Measurements from ENCODE around the gene DOCK7.
"Not testable (repeated sequence)": the region's sequence is repeated elsewhere in the genome, so short reads cannot be mapped to it uniquely, and the experiment has no call there.

Gene DOCK7

DNA sequence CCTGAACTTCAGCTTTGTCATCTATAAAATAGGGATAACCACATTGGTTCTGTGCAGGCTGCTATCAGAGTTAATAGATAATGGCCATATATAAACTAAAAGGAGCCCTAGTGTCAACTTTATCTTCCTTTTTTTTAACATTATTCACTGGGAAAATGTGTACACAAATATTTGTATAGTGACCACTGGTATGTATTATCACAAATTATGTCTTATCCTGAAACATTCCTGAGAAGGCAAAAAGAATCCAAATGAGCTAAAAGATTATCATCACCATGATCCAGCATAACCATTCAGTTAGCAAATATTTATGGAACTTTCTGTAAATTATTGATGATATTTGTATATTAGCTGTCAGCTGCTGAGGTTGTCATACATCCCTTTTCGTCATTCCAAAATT lies 74.3 kb downstream of the DOCK7 start:
- DNase-seq (ENCODE audit: low read depth in 3 of 3), result no peak

DNA sequence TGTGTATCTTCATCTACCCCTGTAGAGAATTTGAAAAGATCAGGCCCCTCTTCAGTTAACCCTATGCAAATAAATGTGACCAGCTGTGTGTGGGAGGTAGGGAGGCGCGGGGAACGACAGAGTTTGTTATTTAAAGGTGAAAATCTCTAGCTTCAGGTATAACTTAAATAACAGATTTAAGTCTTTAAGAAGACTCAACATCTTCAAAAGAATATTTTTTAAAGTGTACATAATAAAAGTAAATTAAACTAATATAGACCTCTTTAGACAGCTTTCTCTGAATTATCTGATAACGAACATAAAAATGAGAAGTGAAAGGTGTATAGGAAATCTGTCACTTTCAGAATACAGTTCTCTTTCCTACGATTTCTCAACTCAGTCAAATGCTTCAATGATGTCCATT lies 74.9 kb downstream of the DOCK7 start:
- DNase-seq (ENCODE audit: low read depth in 3 of 3), result no peak

GRCh38 chr1:62612770-62613169 lies 75.4 kb downstream of the DOCK7 start:
- no peak for DNase-seq (ENCODE audit: low read depth in 3 of 3)

DNA sequence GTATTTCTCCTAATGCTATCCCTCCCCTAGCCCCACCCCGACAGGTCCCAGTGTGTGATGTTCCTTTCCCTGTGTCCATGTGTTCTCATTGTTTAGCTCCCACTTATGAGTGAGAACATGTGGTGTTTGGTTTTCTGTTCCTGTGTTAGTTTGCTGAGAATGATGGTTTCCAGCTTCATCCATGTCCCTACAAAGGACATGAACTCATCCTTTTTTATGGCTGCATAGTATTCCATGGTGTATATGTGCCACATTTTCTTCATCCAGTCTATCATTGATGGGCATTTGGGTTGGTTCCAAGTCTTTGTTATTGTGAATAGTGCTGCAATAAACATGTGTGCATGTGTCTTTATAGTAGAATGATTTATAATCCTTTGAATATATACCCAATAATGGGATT lies 77.6 kb downstream of the DOCK7 start:
- not testable (repeated sequence) for DNase-seq (ENCODE audit: low read depth in 3 of 3)

GRCh38 chr1:62608905-62609304 lies 79.3 kb downstream of the DOCK7 start:
- no peak for DNase-seq (ENCODE audit: low read depth in 3 of 3)

- DNase-seq (ENCODE audit: low read depth in 3 of 3), result no peak
Observed at GRCh38 chr1:62601457-62601856, 86.7 kb downstream of the DOCK7 start.

DNA sequence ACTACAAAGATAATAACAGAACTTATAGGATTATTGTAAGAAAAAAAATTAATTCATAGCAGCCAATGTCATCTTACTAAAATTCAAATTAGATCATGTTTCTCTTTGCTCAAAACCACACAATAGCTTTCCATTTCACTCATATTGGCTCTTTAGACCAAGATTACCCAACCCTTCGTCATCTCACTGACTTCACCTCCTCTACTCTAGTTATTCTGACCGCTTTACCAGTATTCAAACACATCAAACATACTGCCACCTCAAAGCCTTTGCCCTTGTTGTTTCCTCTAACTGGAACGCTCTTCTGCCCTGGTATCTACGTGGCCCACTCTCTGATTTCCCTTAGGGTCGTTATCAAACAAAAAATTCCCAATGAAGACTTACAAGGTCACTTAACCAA lies 89.1 kb downstream of the DOCK7 start:
- no peak for DNase-seq (ENCODE audit: low read depth in 3 of 3)

GRCh38 chr1:62597281-62597680 lies 90.9 kb downstream of the DOCK7 start, which contains the start of gene ANGPTL3:
Gene ANGPTL3 (plus strand): TSS chr1:62597520. CDS start chr1:62597567, 47 bp downstream.
- DNase-seq (ENCODE audit: low read depth in 3 of 3), result no peak

GRCh38 chr1:62595647-62596046 lies 92.5 kb downstream of the DOCK7 start:
- no peak for DNase-seq (ENCODE audit: low read depth in 3 of 3)

DNA sequence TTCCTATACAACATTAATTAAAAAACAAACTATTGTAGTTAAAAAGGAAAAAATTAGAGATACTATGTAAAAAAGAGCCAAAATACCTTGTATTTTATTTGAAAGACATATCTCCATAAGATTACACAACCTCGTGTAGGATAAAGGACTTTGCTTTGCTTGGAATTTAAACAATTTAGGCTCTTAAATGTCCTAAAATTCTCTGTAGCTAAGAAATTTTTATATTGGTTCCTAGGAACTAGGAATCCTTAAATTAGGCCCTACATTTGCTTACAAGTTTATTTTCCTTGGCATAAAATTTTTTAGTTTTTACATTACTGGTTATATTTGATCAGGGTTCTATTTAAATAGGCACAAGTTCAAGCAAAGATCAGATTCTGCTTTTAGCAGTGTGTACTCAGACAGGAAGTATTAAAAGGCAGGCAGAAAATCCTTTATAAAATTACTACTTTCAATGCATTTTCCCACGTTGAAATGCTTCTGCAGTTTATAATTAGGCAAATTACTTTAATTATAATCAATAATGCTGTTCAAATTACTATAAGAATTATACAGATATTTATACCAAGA lies 94.3 kb downstream of the DOCK7 start:
- no peak for DNase-seq (ENCODE audit: low read depth in 3 of 3)

DNA sequence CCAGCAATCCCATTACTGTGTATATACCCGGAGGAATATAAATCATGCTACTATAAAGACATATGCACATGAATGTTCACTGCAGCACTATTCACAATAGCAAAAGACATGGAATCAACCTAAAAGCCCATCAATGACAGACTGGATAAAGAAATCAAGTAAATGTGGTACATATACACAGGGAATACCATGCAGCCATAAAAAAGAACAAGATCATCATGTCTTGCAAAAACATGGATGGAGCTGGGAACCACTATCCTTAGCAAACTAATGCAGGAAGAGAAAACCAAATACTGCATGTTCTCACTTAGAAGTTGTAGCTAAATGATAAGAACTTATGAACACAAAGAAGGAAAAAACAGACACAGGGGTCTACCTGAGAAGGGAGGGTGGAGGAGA lies 97.2 kb downstream of the DOCK7 start:
- DNase-seq (ENCODE audit: low read depth in 3 of 3), result no peak

GRCh38 chr1:62590255-62590969 lies 97.8 kb downstream of the DOCK7 start:
- DNase-seq (ENCODE audit: low read depth in 3 of 3), result no peak

- no peak for DNase-seq (ENCODE audit: low read depth in 3 of 3)
Observed at GRCh38 chr1:62589321-62589720, 98.9 kb downstream of the DOCK7 start.

DNA sequence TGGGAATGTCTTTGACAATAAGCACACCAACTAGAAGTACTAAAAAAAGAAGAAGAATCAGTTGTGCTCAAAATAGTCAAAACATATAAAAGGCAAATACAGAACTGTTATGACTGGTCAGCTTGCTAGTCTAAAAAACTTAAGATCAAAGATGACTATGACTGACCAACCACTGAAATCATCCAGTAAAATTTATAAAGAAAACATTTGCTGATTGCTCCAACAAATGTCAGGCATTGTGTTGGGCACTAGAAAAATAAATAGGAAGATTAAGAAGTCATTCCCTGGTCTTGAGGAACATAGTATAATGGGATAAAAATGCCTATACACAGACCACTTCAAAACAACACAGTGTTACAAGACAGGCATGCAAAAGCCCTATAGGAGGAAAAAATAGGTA lies 100.2 kb downstream of the DOCK7 start:
- no peak for DNase-seq (ENCODE audit: low read depth in 3 of 3)

DNA sequence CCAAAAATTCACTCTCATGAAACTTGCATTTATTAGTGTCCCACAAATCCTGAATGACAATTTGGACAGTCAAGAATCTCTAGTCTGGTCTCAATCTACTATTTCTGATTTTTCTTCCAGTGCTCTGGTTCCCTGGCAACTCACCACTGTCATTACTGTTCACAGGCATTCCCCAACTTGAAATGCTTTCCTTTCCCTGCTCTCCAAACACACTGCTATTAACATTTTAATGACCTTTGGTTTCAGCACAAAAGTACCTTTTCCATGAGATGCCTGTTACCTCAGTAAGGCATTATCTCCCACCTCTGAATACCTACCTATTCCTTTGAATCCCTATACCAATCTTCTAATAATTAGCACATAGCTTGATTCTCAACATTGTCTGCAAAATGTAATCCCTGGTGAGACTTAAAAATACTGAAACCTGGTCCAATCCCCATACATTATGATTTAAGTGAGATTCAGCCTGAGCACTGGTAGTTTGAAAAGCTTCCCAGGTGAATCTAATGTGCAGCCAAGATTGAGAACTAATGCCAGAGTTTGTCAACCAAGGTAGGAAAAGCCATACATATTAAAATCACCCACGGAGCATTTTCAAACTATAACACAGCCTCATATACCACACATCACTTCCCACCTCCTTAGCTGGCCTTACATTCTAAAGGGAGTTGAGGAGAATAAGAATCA lies 102.6 kb downstream of the DOCK7 start:
- no peak for DNase-seq (ENCODE audit: low read depth in 3 of 3)

GRCh38 chr1:62573675-62574074 lies 114.5 kb downstream of the DOCK7 start:
- DNase-seq (ENCODE audit: low read depth in 3 of 3), result no peak

- no peak for DNase-seq (ENCODE audit: low read depth in 3 of 3)
Observed at GRCh38 chr1:62572476-62572875, 115.7 kb downstream of the DOCK7 start.

GRCh38 chr1:62571517-62571916 lies 116.7 kb downstream of the DOCK7 start:
- not testable (repeated sequence) for DNase-seq (ENCODE audit: low read depth in 3 of 3)

- not testable (repeated sequence) for DNase-seq (ENCODE audit: low read depth in 3 of 3)
Observed at GRCh38 chr1:62567926-62568325, 120.3 kb downstream of the DOCK7 start.

DNA sequence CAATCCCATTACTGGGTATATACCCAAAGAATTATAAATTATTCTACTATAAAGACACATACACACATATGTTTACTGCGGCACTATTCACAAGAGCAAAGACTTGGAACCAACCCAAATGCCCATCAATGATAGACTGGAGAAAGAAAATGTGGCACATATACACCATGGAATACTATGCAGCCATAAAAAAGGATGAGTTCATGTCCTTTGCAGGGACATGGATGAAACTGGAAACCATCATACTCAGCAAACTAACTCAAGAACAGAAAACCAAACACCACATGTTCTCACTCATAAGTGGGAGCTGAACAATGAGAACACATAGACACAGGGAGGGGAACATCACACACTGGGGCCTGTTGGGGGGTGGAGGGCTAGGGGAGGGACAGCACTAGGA lies 121.0 kb downstream of the DOCK7 start:
- DNase-seq (ENCODE audit: low read depth in 3 of 3), result not testable (repeated sequence)

DNA sequence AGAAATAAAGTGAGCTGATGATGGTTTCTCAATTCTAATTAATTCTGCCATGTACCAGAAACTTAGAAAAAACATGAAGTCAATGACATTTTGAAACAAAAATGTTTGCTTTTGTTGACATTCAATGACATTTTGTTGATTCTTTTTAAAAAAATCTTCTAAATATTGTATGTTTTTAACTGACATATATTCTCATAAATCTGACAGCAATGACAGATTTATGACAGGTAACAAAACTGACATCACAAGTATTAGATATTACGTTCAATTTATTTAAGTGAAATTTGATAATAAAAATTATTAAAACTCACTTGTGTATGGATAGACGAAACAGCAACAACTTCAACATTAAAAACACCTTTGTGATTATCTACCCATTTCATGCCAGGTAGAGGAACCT lies 126.9 kb downstream of the DOCK7 start:
- no peak for DNase-seq (ENCODE audit: low read depth in 3 of 3)

DNA sequence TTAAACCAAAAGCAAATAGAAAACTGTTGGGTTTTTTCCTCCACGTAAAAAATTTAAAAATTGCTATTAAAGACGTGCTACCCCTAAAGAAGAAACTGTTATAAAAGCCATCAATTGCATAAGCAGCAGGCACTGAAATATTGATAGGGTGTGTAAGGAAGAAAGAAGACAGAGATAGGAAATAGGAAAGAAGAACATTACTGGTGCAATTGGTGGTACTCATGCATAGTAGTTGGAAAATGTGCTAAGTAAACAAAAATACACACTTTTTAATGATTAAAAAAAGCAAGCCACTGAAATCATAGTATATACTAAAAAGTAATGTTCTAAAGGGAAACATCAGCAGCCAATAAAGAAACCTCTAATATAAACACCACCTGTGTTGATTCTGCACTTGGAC lies 143.6 kb downstream of the DOCK7 start:
- no peak for DNase-seq (ENCODE audit: low read depth in 3 of 3)

- DNase-seq (ENCODE audit: low read depth in 3 of 3), result no peak
Observed at GRCh38 chr1:62541048-62541447, 147.1 kb downstream of the DOCK7 start.
